CD4-positive, CD25-positive, alpha-beta regulatory T cell (primary cell): ENCODE measurements around the gene PPM1F. TPM values are rescaled to one million over a fixed set of nuclear protein-coding genes. Genes with fewer than 3 reads are reported as not detected.
A peak's percentile ranks its signal among the peaks of the same experiment; 100 is the strongest.

Experiments
- ATAC-seq, 2 donors: fragments of 150-1000 bp; cut with Tn5 transposase; one replicate each; pipeline ENCODE4 v1.10.0; 2021; ENCODE audit warnings: low read depth in 2 of 2, moderate number of reproducible peaks in 2 of 2, moderate library complexity in 1 of 2
- DNase-seq, 3 donors: peaks; one replicate each; pipeline versions ENCODE4 v3.0.0 to v3.0.0-alpha.2; 2012 to 2022; ENCODE audit warnings: mixed read lengths in 1 of 3
- H3K27ac ChIP-seq: one replicate; pipeline ENCODE4 v1.7.0; 2013; ENCODE audit warnings: mild to moderate bottlenecking, low read length; ENCODE audit not compliant: insufficient read depth, poor library complexity, severe bottlenecking
- H3K27me3 ChIP-seq: one replicate; pipeline ENCODE4 v1.7.0; 2013; ENCODE audit warnings: low read length; ENCODE audit not compliant: control insufficient read depth, insufficient read depth
- H3K36me3 ChIP-seq: one replicate; pipeline ENCODE4 v1.7.0; 2013; ENCODE audit warnings: mild to moderate bottlenecking, low read length, moderate library complexity; ENCODE audit not compliant: control insufficient read depth, insufficient read depth
- H3K4me1 ChIP-seq: 2 replicates; pipeline ENCODE4 v1.7.0; 2013; ENCODE audit warnings: mild to moderate bottlenecking, low read length; ENCODE audit not compliant: insufficient read depth, control insufficient read depth, poor library complexity, severe bottlenecking
- H3K4me3 ChIP-seq: one replicate; pipeline ENCODE4 v1.7.0; 2013; ENCODE audit warnings: low read depth, mild to moderate bottlenecking, low read length, moderate library complexity
- H3K9me3 ChIP-seq, 2 experiments: 1 replicate in 1 of 2; 2 replicates in 1 of 2; pipeline ENCODE4 v1.7.0; 2013; ENCODE audit warnings: low read length in 2 of 2, mild to moderate bottlenecking in 1 of 2, moderate library complexity in 1 of 2; ENCODE audit not compliant: control insufficient read depth in 2 of 2
- H3K27ac Mint-ChIP-seq, 3 donors: one replicate each; pipeline ENCODE4 v1.8.0; 2020 to 2022; ENCODE audit warnings: mild to moderate bottlenecking in 3 of 3, mixed read lengths in 3 of 3, moderate library complexity in 2 of 3
- H3K27me3 Mint-ChIP-seq: one replicate; pipeline ENCODE4 v1.8.0; 2022; ENCODE audit warnings: mild to moderate bottlenecking, mixed read lengths
- H3K36me3 Mint-ChIP-seq: one replicate; pipeline ENCODE4 v1.8.0; 2020; ENCODE audit warnings: mixed read lengths
- H3K4me1 Mint-ChIP-seq, 4 donors: one replicate each; pipeline ENCODE4 v1.8.0; 2020 to 2022; ENCODE audit warnings: mixed read lengths in 4 of 4, mild to moderate bottlenecking in 1 of 4
- H3K4me3 Mint-ChIP-seq, 4 donors: one replicate each; pipeline ENCODE4 v1.8.0; 2020 to 2022; ENCODE audit warnings: mild to moderate bottlenecking in 4 of 4, mixed read lengths in 4 of 4, moderate library complexity in 3 of 4
- H3K9me3 Mint-ChIP-seq, 7 donors: one replicate each; pipeline ENCODE4 v1.8.0; 2020 to 2022; ENCODE audit warnings: mixed read lengths in 7 of 7, mild to moderate bottlenecking in 3 of 7, moderate library complexity in 2 of 7
- polyA plus RNA-seq, 4 donors: library from polyadenylated mRNA; unstranded; fragments of 300-500 nt; fragmentation: Illumina TruSeq; gene quantifications; one replicate each; pipeline ENCODE4 v1.2.3, GENCODE V29; 2021
- total RNA-seq: library from RNA; stranded (reverse); gene quantifications from one replicate; pipeline ENCODE4 v1.2.3, GENCODE V29; 2022

Gene PPM1F
- total and polyA plus RNA-seq, 5 donors from 2014 or later: 5.6 to 19.6 (median 7.1) TPM

DNA sequence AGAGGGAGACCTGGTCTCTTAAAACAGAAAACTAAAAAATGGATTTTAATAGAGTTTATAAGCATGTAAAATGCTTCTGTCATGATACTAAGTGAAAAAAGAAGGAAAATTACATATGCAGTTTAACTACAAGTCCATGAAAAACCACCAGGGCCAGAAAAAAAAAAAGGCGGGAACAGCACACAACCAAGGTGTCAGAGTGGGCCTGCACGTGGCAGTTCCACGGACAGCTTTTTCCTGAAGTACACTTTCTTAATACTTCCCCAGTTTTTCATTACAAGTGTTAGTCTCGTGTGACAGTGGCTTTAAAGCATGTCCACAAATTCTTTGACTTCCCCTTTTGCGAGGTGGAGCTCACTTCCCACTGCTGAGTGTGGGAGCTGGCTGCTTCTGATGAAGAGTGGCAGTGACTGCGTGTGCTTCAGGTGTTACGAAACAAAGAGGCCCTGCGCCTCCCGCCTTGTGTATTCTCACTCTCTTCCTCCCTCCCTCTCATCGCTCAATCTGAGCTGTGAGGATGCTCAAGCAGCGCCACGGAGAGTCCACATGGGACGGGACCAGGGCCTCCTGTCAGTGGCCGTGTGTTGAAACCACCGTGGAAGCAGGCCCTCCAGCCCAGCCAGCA lies 16.4 kb downstream of the PPM1F start:
- H3K27me3 ChIP-seq: no peaks in the 10 kb centered on the region
- H3K4me3 Mint-ChIP-seq: peak overlapping the region in 1 of 4 donors; percentile 82
- ATAC-seq: no peak
- H3K4me1 ChIP-seq: peaks cover 13% of the 10 kb centered on the region
- peaks cover 0 to 34% (median 15%) of the 10 kb centered on the region in 4 donors for H3K4me1 Mint-ChIP-seq
- H3K27ac Mint-ChIP-seq: peak overlapping the region in 1 of 3 donors; percentile 42
- no peaks in the 10 kb centered on the region for H3K9me3 ChIP-seq
- no peak overlapping the region for H3K27ac ChIP-seq
- no peaks in the 10 kb centered on the region for H3K27me3 Mint-ChIP-seq
- no peak overlapping the region for H3K4me3 ChIP-seq
- H3K36me3 Mint-ChIP-seq: peaks cover under 1% of the 10 kb centered on the region
- no peaks in the 10 kb centered on the region for H3K9me3 Mint-ChIP-seq
- H3K36me3 ChIP-seq: peaks cover 12% of the 10 kb centered on the region
- no peak for DNase-seq

DNA sequence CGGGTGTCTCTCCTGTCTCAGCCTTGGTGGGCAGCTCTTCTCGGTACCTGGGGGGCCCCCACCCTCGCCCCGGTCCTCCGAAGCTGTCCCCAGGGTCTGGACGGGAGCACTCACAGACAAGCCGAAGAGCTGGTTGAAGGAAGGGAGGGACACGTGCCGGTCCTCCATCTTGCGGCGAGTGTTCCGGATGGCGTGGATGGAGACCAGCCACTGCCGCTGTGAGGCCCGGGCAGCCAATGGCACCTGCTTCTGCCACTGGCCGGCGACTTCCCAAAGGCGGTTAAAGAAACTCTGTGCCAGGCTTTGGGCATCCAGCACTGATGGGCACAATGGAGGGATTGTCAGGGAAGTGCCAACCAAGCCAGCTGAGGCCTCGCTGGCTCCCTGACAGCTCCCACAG lies 18.7 kb downstream of the PPM1F start:
- H3K27me3 Mint-ChIP-seq: no peaks in the 10 kb centered on the region
- Histone ChIP-seq H3K27me3 (no peaks in the 10 kb centered on the region), H3K27ac (no peak overlapping the region), H3K4me1 (peaks cover 13% of the 10 kb centered on the region), H3K4me3 (no peak overlapping the region), H3K9me3 (no peaks in the 10 kb centered on the region), H3K36me3 (peaks cover 27% of the 10 kb centered on the region)
- H3K9me3 Mint-ChIP-seq: no peaks in the 10 kb centered on the region
- H3K4me1 Mint-ChIP-seq: peaks cover 0 to 22% (median 11%) of the 10 kb centered on the region in 4 donors
- peaks cover 12% of the 10 kb centered on the region for H3K36me3 Mint-ChIP-seq
- H3K4me3 Mint-ChIP-seq: no peak overlapping the region
- no peak for DNase-seq
- peak overlapping the region in 1 of 3 donors; percentile 56 for H3K27ac Mint-ChIP-seq
- ATAC-seq: no peak

DNA sequence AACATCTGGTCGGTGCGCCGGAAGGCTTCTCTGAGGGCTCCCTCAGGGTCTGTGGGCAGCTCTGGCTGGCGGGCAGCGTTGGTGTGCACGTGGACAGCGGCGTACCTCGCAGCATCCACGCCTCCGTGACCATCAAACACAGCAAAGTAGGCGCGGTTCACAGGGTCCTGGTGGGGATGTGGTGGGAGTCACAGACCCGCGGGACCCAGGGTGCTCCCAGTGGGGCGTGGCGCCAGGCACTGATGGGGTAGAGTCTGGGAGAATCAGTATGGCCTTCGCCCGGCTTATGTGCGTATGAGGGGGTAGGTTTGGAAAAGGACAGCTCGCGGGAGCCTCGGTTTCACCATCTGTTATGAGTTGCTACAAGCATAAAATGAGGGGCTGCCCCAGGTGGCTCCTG lies 19.2 kb downstream of the PPM1F start:
- Histone ChIP-seq H3K4me3 (no peak overlapping the region), H3K4me1 (peaks cover 9% of the 10 kb centered on the region), H3K9me3 (no peaks in the 10 kb centered on the region), H3K27me3 (no peaks in the 10 kb centered on the region), H3K36me3 (peaks cover 27% of the 10 kb centered on the region), H3K27ac (no peak overlapping the region)
- ATAC-seq (no peak), DNase-seq (no peak)
- H3K27me3 Mint-ChIP-seq: no peaks in the 10 kb centered on the region
- no peaks in the 10 kb centered on the region for H3K9me3 Mint-ChIP-seq
- peaks cover 15% of the 10 kb centered on the region for H3K36me3 Mint-ChIP-seq
- no peak overlapping the region for H3K27ac Mint-ChIP-seq
- no peak overlapping the region for H3K4me3 Mint-ChIP-seq
- H3K4me1 Mint-ChIP-seq: peaks cover 0 to 17% (median 11%) of the 10 kb centered on the region in 4 donors

DNA sequence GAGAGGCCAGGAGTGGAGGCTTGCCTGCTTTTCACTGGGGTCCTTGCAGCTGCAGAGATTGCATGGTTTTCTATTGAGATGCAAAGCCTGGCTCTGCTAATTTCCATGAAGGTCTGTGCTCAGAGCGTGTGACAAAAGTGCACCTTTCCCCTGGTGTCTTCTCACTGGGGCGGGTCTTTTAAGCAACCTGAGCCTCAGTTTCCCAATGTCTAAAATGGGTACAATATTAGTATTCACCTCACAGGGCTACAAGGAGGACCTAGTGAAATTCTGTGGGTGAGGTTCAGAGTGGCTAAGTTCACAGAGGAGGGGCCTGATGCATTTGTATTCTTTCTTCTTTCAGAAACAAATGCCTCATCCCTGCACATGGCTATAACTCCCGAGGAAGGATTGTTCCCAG lies 20.3 kb downstream of the PPM1F start:
- H3K9me3 Mint-ChIP-seq: no peaks in the 10 kb centered on the region
- no peak overlapping the region for H3K4me3 Mint-ChIP-seq
- ATAC-seq (no peak), DNase-seq (no peak)
- Histone ChIP-seq H3K4me1 (no peaks in the 10 kb centered on the region), H3K27ac (no peak overlapping the region), H3K27me3 (no peaks in the 10 kb centered on the region), H3K36me3 (peaks cover 27% of the 10 kb centered on the region), H3K4me3 (no peak overlapping the region), H3K9me3 (no peaks in the 10 kb centered on the region)
- H3K36me3 Mint-ChIP-seq: peaks cover 15% of the 10 kb centered on the region
- no peak overlapping the region for H3K27ac Mint-ChIP-seq
- no peaks in the 10 kb centered on the region for H3K27me3 Mint-ChIP-seq
- peaks cover 0 to 9% (median 6%) of the 10 kb centered on the region in 4 donors for H3K4me1 Mint-ChIP-seq

DNA sequence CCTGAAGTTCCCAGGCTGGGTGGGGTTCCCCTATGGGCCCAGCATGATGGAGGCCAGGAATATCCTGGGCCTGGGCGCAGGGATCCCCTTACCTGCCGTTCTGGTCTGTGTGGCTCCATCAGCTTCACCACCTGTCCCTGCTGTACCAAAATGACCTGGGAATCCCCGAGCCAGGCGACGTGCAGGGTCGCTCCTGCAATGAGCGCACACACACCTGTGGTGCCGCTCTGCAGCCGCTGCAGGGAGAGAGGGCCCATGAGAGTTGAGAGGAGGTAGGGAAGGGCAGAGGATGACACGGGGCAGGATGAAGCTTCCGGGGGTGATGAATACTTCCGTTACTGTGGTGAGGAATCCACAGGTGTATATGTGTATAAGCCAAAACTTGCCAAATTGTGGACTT lies 21.6 kb downstream of the PPM1F start:
- Histone ChIP-seq H3K27me3 (no peaks in the 10 kb centered on the region), H3K27ac (no peak overlapping the region), H3K4me3 (no peak overlapping the region), H3K4me1 (no peaks in the 10 kb centered on the region), H3K36me3 (peaks cover 27% of the 10 kb centered on the region), H3K9me3 (no peaks in the 10 kb centered on the region)
- Mint-ChIP-seq H3K9me3 (no peaks in the 10 kb centered on the region), H3K4me3 (no peak overlapping the region), H3K4me1 (no peaks in the 10 kb centered on the region), H3K27ac (no peak overlapping the region), H3K36me3 (peaks cover 15% of the 10 kb centered on the region), H3K27me3 (no peaks in the 10 kb centered on the region)
- DNase-seq: no peak
- no peak for ATAC-seq

DNA sequence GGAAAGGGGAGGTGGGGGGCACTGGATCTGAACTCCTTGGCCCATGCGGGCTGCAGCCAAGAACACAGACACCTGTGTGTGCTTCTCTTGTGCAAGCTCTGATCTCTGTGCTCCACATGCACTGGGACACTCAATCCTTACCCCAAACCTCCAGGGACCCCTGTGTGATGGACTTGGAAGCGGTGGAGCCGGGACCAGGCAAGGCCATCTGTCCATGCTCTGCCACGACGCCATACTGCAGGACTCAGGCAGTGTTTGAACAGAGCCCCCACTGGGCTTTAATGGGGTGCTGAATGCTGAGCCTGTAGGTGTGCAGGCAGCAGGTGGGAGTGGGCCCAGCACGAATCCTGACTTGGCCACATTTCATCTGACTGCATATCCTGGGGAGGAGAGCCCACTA lies 23.4 kb downstream of the PPM1F start:
- no peak for DNase-seq
- H3K27me3 Mint-ChIP-seq: no peaks in the 10 kb centered on the region
- peaks cover 15% of the 10 kb centered on the region for H3K36me3 Mint-ChIP-seq
- no peaks in the 10 kb centered on the region for H3K4me1 Mint-ChIP-seq
- no peaks in the 10 kb centered on the region for H3K9me3 Mint-ChIP-seq
- ATAC-seq: no peak
- Histone ChIP-seq H3K4me1 (no peaks in the 10 kb centered on the region), H3K27ac (no peak overlapping the region), H3K36me3 (peaks cover 27% of the 10 kb centered on the region), H3K27me3 (no peaks in the 10 kb centered on the region), H3K9me3 (no peaks in the 10 kb centered on the region), H3K4me3 (no peak overlapping the region)
- no peak overlapping the region for H3K27ac Mint-ChIP-seq
- no peak overlapping the region for H3K4me3 Mint-ChIP-seq

DNA sequence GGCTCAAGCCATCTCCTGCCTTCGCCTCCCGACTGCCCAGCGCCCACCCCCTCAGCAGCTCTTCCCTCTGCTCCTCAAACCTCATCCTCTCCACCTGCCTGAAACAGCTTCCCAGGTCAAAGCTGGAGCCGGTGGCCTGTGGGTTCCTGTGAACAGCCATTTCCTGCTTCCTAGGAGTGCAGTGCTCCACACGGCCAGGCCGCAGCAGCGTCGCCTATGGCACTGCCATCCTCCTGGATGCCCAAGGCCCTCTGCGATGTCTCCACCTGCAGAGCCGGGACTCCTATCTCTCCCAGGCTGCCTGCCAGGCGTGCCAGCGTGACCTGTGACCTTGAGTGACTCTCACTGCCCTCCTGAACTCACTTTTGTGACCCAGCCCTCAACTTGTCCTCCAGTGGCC lies 24.6 kb downstream of the PPM1F start:
- peaks cover 15% of the 10 kb centered on the region for H3K36me3 Mint-ChIP-seq
- peaks cover 27% of the 10 kb centered on the region for H3K36me3 ChIP-seq
- ATAC-seq: no peak
- H3K4me3 Mint-ChIP-seq: peak overlapping the region in 1 of 4 donors; percentile 38
- H3K4me1 ChIP-seq: no peaks in the 10 kb centered on the region
- no peaks in the 10 kb centered on the region for H3K27me3 ChIP-seq
- DNase-seq: no peak
- no peak overlapping the region for H3K27ac ChIP-seq
- no peaks in the 10 kb centered on the region for H3K4me1 Mint-ChIP-seq
- no peaks in the 10 kb centered on the region for H3K9me3 Mint-ChIP-seq
- H3K9me3 ChIP-seq: no peaks in the 10 kb centered on the region
- no peak overlapping the region for H3K4me3 ChIP-seq
- H3K27me3 Mint-ChIP-seq: no peaks in the 10 kb centered on the region
- no peak overlapping the region for H3K27ac Mint-ChIP-seq

DNA sequence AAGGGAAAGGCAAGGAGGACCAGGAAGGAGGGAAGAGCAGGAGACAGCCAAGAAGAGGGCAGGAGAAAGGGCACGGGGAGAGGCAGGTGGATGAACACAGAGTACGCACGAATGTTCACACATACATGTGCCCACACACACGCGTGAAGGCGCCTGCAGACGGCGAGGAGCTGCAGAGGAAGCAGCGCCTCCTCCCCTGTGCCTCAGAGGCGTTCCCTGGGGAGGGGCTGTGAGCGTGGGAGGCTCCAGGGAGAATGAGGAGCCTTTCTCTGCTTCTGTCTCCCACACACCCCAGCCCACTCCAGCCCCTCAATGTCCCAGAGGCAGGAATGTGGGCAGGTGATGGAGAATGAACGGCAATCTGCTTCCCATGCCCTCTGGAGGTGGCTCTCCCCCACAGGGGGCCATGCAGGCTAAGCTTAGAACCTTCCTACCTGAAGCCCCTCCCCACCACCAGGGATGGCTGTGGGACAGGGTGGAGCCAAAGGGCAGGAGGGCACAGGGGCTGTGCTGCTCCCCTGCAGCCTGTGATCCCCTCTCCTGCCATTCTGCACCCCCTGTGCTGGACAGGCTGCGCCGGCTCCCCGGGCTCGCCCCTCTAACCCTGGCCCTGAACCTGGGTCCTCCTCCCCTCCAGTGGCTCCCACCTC lies 25.3 kb downstream of the PPM1F start:
- Histone ChIP-seq H3K9me3 (no peaks in the 10 kb centered on the region), H3K27me3 (no peaks in the 10 kb centered on the region), H3K4me3 (no peak overlapping the region), H3K4me1 (no peaks in the 10 kb centered on the region), H3K36me3 (peaks cover 20% of the 10 kb centered on the region), H3K27ac (no peak overlapping the region)
- DNase-seq: no peak
- Mint-ChIP-seq H3K4me3 (no peak overlapping the region), H3K4me1 (no peaks in the 10 kb centered on the region), H3K36me3 (peaks cover 15% of the 10 kb centered on the region), H3K27ac (no peak overlapping the region), H3K9me3 (no peaks in the 10 kb centered on the region), H3K27me3 (no peaks in the 10 kb centered on the region)
- no peak for ATAC-seq
